ENCODE measurements around the gene PRRT3. TPM values are rescaled to one million over a fixed set of nuclear protein-coding genes. Genes with fewer than 3 reads are reported as not detected.

The PRRT3 gene
- total and polyA plus RNA-seq, 2 of the 13 experiments (the other 11 are each of a cell fraction or from before 2014, with no cell fraction given), result 0.22 to 0.44 TPM

GRCh38 chr3:9932843-9933560, 19.2 kb downstream of the PRRT3 start (continued):
- TF ChIP-seq DPF2 (CRISPR knock-in tag; IDR thresholded peaks at IDR 0.05; ENCODE audit: borderline replicate concordance, low read depth) (no peak; the same call in 1 of the 2 replicates), ZNF605 (CRISPR knock-in tag; IDR thresholded peaks at IDR 0.05) (no peak), ATF7 (IDR thresholded peaks at IDR 0.05) (no peak), ATF7 (CRISPR knock-in tag; IDR thresholded peaks at IDR 0.05) (no peak), ZNF124 (CRISPR knock-in tag; IDR thresholded peaks at IDR 0.05) (no peak), RERE (CRISPR knock-in tag; IDR thresholded peaks at IDR 0.05; ENCODE audit: low read depth) (no peak), ZNF577 (CRISPR knock-in tag; IDR thresholded peaks at IDR 0.05; ENCODE audit: borderline replicate concordance, low read depth) (no peak)

Measured in HepG2 (cell line).